Measurements from ENCODE around the gene MAP2K7.

MAP2K7 gene

GRCh38 chr19:7962644-7963268 lies 59.1 kb downstream of the MAP2K7 start:
- Histone ChIP-seq H3K4me1 (ENCODE audit: control insufficient read depth, insufficient read depth, low read length) (no peaks in the 10 kb centered on the region), H3K4me3 (ENCODE audit: low read depth, low read length) (no peak overlapping the region), H3K27ac (ENCODE audit: extremely low read depth, low read depth, low read length) (no peak overlapping the region; the same call in 1 of the 2 replicates), H3K36me3 (ENCODE audit: control insufficient read depth in 2 of 2, insufficient read depth in 1 of 2, low read length in 2 of 2) (peaks cover 37 to 94% of the 10 kb centered on the region in 2 experiments), H3K9me3 (ENCODE audit: control insufficient read depth, insufficient read depth, low read depth, low read length) (no peaks in the 10 kb centered on the region)
- CTCF ChIA-PET: no interaction called here
- TF ChIP-seq ZSCAN30 (tag by site-specific recombination; IDR thresholded peaks at IDR 0.05) (no peak), TSHZ1 (tag by site-specific recombination; IDR thresholded peaks at IDR 0.05; ENCODE audit: borderline replicate concordance) (no peak), ZNF692 (tag by site-specific recombination; IDR thresholded peaks at IDR 0.05) (no peak), ZNF560 (tag by site-specific recombination; IDR thresholded peaks at IDR 0.05; ENCODE audit: borderline replicate concordance) (no peak), ZNF133 (tag by site-specific recombination; IDR thresholded peaks at IDR 0.05) (no peak), ZNF585B (tag by site-specific recombination; IDR thresholded peaks at IDR 0.05) (no peak), CTCF (tag by site-specific recombination; IDR thresholded peaks at IDR 0.05) (no peak), MZF1 (tag by site-specific recombination; IDR thresholded peaks at IDR 0.05; ENCODE audit: borderline replicate concordance) (no peak)
- TF ChIP-seq, protein P1, sequence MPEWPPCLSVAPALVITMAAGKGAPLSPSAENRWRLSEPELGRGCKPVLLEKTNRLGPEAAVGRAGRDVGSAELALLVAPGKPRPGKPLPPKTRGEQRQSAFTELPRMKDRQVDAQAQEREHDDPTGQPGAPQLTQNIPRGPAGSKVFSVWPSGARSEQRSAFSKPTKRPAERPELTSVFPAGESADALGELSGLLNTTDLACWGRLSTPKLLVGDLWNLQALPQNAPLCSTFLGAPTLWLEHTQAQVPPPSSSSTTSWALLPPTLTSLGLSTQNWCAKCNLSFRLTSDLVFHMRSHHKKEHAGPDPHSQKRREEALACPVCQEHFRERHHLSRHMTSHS (tag by site-specific recombination; IDR thresholded peaks at IDR 0.05): no peak
- TF ChIP-seq, protein P2, sequence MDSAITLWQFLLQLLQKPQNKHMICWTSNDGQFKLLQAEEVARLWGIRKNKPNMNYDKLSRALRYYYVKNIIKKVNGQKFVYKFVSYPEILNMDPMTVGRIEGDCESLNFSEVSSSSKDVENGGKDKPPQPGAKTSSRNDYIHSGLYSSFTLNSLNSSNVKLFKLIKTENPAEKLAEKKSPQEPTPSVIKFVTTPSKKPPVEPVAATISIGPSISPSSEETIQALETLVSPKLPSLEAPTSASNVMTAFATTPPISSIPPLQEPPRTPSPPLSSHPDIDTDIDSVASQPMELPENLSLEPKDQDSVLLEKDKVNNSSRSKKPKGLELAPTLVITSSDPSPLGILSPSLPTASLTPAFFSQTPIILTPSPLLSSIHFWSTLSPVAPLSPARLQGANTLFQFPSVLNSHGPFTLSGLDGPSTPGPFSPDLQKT (IDR thresholded peaks at IDR 0.05; ENCODE audit: borderline replicate concordance, low read depth, low read length): no peak
- POLR2A ChIA-PET: no interaction called here

DNA sequence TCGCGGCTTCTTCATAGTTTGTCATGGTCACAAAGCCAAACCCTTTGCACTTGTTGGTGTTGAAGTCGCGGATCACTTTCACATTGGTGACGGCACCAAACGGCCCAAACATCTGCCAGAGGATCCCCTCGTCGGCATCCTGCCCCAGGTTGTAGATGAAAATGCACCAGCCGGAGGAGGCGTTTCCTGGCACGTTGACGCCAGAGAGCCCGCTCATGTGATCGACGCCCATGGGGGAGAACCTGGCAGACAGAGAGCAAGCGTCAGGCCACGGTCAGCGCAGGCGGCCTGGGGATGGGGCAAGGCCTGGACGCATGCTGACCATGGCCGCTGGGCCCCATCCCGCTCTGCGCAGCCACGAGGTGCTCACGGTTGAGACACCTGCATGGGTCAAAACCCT lies 59.9 kb downstream of the MAP2K7 start:
- Histone ChIP-seq H3K27ac (ENCODE audit: extremely low read depth, low read depth, low read length) (no peak overlapping the region), H3K9me3 (ENCODE audit: control insufficient read depth, insufficient read depth, low read depth, low read length) (no peaks in the 10 kb centered on the region), H3K4me3 (ENCODE audit: low read depth, low read length) (no peak overlapping the region), H3K36me3 (ENCODE audit: control insufficient read depth in 2 of 2, insufficient read depth in 1 of 2, low read length in 2 of 2) (peaks cover 37 to 94% of the 10 kb centered on the region in 2 experiments), H3K4me1 (ENCODE audit: control insufficient read depth, insufficient read depth, low read length) (no peaks in the 10 kb centered on the region)
- ChIA-PET POLR2A (no interaction called here), CTCF (no interaction called here)
- TF ChIP-seq MEIS1 (CRISPR knock-in tag; IDR thresholded peaks at IDR 0.05; ENCODE audit: borderline replicate concordance) (no peak), ZNF830 (tag by site-specific recombination; IDR thresholded peaks at IDR 0.05; ENCODE audit: low read depth) (no peak), ZNF335 (tag by site-specific recombination; conservative IDR thresholded peaks at IDR 0.05) (no peak), ZNF664 (tag by site-specific recombination; IDR thresholded peaks at IDR 0.05) (no peak), KLF10 (tag by site-specific recombination; IDR thresholded peaks at IDR 0.05) (no peak), ZXDB (tag by site-specific recombination; IDR thresholded peaks at IDR 0.05) (no peak), GLIS1 (tag by site-specific recombination; IDR thresholded peaks at IDR 0.05) (no peak), KLF16 (tag by site-specific recombination; IDR thresholded peaks at IDR 0.05) (no peak), HOXD13 (CRISPR knock-in tag; IDR thresholded peaks at IDR 0.05; ENCODE audit: borderline replicate concordance) (no peak), TRIM28 (IDR thresholded peaks at IDR 0.05; ENCODE audit: borderline replicate concordance, low read length) (no peak), ZBTB21 (tag by site-specific recombination; IDR thresholded peaks at IDR 0.05) (no peak)
- TF ChIP-seq, protein P3, sequence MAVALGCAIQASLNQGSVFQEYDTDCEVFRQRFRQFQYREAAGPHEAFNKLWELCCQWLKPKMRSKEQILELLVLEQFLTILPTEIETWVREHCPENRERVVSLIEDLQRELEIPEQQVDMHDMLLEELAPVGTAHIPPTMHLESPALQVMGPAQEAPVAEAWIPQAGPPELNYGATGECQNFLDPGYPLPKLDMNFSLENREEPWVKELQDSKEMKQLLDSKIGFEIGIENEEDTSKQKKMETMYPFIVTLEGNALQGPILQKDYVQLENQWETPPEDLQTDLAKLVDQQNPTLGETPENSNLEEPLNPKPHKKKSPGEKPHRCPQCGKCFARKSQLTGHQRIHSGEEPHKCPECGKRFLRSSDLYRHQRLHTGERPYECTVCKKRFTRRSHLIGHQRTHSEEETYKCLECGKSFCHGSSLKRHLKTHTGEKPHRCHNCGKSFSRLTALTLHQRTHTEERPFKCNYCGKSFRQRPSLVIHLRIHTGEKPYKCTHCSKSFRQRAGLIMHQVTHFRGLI (tag by site-specific recombination; IDR thresholded peaks at IDR 0.05): no peak
- TF ChIP-seq, protein P4, sequence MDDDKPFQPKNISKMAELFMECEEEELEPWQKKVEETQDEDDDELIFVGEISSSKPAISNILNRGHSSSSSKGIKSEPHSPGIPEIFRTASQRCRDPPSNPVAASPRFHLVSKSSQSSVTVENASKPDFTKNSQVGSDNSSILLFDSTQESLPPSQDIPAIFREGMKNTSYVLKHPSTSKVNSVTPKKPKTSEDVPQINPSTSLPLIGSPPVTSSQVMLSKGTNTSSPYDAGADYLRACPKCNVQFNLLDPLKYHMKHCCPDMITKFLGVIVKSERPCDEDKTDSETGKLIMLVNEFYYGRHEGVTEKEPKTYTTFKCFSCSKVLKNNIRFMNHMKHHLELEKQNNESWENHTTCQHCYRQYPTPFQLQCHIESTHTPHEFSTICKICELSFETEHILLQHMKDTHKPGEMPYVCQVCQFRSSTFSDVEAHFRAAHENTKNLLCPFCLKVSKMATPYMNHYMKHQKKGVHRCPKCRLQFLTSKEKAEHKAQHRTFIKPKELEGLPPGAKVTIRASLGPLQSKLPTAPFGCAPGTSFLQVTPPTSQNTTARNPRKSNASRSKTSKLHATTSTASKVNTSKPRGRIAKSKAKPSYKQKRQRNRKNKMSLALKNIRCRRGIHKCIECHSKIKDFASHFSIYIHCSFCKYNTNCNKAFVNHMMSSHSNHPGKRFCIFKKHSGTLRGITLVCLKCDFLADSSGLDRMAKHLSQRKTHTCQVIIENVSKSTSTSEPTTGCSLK (tag by site-specific recombination; IDR thresholded peaks at IDR 0.05): no peak

Data from HEK293 (cell line).